ENCODE data around the gene ZNF18. TPM values are rescaled to one million over a fixed set of nuclear protein-coding genes. Genes with fewer than 3 reads are reported as not detected.
A peak's percentile ranks its signal among the peaks of the same experiment; 100 is the strongest.

Gene ZNF18, protein sequence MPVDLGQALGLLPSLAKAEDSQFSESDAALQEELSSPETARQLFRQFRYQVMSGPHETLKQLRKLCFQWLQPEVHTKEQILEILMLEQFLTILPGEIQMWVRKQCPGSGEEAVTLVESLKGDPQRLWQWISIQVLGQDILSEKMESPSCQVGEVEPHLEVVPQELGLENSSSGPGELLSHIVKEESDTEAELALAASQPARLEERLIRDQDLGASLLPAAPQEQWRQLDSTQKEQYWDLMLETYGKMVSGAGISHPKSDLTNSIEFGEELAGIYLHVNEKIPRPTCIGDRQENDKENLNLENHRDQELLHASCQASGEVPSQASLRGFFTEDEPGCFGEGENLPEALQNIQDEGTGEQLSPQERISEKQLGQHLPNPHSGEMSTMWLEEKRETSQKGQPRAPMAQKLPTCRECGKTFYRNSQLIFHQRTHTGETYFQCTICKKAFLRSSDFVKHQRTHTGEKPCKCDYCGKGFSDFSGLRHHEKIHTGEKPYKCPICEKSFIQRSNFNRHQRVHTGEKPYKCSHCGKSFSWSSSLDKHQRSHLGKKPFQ
- 12.5 TPM for total RNA-seq (2013)
- polyA plus RNA-seq: 1 to 10 TPM; 4.0 to 8.9 (median 5.4) TPM
- 4.4 and 6.9 TPM in 2 replicates for polyA minus RNA-seq
- 1.7 to 11.4 (median 8.0) reads per million in 11 experiments for total RNA-seq

DNA sequence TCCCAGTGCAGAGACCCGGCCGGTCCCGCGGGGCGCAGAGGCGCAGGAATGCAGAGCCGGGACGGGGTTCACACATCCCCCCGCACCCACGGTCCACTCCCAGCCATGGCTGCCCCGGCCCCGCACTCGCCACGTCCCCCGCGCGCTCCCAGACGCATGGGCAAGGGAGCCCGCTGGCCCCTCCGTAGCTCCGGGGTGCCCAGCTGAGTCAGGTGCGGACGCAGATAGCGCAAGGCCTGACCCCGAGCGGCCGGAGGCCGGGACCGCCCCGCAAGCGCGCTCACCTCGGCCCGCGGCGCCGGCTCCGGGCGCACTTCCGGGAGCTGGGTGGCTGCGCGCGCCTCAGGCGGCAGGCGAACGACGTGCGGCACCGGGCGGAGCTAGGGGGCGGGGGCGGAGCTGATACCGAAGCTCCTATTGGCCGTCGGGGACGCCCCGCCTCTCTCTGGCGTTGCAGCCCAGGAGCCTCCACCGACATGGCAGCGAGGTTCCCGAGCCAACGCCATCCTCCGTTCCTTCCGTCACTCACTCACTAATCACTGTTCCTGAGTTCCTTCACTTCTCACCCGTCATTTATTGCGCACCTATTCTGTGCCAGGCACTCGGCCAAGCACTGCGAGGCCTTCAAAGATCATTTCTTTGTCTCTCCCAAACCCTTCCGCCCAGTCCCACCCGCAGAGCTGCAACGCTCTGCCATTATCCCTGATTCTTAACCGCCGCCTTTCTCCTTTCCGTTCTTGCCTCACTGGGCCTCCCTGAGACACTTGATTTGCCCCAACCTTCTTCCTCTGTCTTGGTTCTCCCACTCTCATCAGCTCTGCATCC lies at the start of gene ZNF18:
TSS of gene ZNF18 (minus strand) at position 329 of the 825 bp plus-strand sequence. CDS start 4,646 bp downstream, outside the sequence.
- under 1% methylated on average over 74 of the region's 74 CpGs for WGBS (ENCODE audit: insufficient coverage)
- intact Hi-C loops (cut with micrococcal nuclease): loop anchor here (2.0 kb wide), 2 partner anchors 23 to 27 kb away; partner anchors contain the start of gene MAP2K4 (in 1 of the 2)
- peaks cover 30% of the 10 kb centered on the region for H3K4me1 Mint-ChIP-seq
- Histone ChIP-seq H3K4me2 (replicated peaks; ENCODE audit: extremely low read depth, low read length, poor library complexity, severe bottlenecking) (peak within 1 kb of the TSS; percentile 86), H3K79me2 (ENCODE audit: insufficient read depth, low read length) (peaks cover 5% of the 10 kb centered on the region), H4K20me1 (ENCODE audit: insufficient read depth, low read length) (no peaks in the 10 kb centered on the region), H3K36me3 (replicated peaks in 1 of 2; ENCODE audit: control insufficient read depth in 1 of 2, insufficient read depth in 2 of 2, low read length in 2 of 2) (peaks cover 4 to 8% of the 10 kb centered on the region in 2 donors), H2AFZ (ENCODE audit: insufficient read depth, low read depth, low read length, poor library complexity, severe bottlenecking) (peak within 1 kb of the TSS; percentile 89), H3K27me3 (ENCODE audit: control insufficient read depth in 2 of 2, insufficient read depth in 2 of 2, low read length in 2 of 2) (no peaks in the 10 kb centered on the region), H3K27ac (ENCODE audit: low read depth in 1 of 2, low read length in 2 of 2) (peak within 1 kb of the TSS; percentile 92 to 97), H3K9me3 (replicated peaks in 1 of 2; ENCODE audit: control insufficient read depth in 1 of 2, insufficient read depth in 1 of 2, low read length in 2 of 2) (no peaks in the 10 kb centered on the region), H3K4me3 (replicated peaks in 1 of 3; ENCODE audit: low read depth in 2 of 3, low read length in 3 of 3) (peak within 1 kb of the TSS; percentile 87 to 98 (median 96)), H3K9ac (ENCODE audit: insufficient read depth, low read length, poor library complexity, severe bottlenecking) (peak within 1 kb of the TSS; percentile 92), H3K4me1 (ENCODE audit: control insufficient read depth in 1 of 2, insufficient read depth in 2 of 2, low read length in 2 of 2) (peaks cover 22 to 28% of the 10 kb centered on the region in 2 donors)
- DNase-seq: peak; percentile 94 to 96 (median 96)
- H3K4me3 Mint-ChIP-seq: peak within 1 kb of the TSS; percentile 95 to 99
- peak within 1 kb of the TSS; percentile 94 to 99 (median 97) for H3K27ac Mint-ChIP-seq
- H3K9me3 Mint-ChIP-seq: peaks cover 0 to 4% (median 0%) of the 10 kb centered on the region in 7 donors
- TF ChIP-seq, protein P1, sequence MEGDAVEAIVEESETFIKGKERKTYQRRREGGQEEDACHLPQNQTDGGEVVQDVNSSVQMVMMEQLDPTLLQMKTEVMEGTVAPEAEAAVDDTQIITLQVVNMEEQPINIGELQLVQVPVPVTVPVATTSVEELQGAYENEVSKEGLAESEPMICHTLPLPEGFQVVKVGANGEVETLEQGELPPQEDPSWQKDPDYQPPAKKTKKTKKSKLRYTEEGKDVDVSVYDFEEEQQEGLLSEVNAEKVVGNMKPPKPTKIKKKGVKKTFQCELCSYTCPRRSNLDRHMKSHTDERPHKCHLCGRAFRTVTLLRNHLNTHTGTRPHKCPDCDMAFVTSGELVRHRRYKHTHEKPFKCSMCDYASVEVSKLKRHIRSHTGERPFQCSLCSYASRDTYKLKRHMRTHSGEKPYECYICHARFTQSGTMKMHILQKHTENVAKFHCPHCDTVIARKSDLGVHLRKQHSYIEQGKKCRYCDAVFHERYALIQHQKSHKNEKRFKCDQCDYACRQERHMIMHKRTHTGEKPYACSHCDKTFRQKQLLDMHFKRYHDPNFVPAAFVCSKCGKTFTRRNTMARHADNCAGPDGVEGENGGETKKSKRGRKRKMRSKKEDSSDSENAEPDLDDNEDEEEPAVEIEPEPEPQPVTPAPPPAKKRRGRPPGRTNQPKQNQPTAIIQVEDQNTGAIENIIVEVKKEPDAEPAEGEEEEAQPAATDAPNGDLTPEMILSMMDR (IDR thresholded peaks at IDR 0.05): no peak
- H3K27me3 Mint-ChIP-seq (ENCODE audit: low read depth in 3 of 3): peaks cover 0 to 3% (median 2%) of the 10 kb centered on the region in 3 donors
- peaks cover 5 to 13% of the 10 kb centered on the region in 2 donors for H3K36me3 Mint-ChIP-seq

DNA sequence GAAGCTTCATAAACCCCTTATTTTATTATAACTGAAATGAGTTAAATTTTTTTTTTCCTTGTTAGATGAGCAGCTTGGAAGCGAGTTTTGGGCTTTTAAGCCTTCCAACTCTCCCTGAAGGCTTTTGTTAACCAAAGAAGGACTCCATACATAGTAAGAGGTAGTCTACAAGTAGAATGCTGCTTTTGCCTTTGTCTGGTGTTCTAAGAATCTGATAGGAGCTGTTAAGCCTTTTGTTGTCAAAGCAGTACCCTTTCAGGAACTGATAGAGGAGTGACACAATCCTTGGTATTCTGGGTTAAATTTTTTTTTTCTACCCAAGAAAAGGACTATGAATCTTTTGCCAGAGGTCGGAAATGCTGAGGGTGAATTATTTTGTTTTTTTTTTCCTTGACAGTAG lies 49.5 kb upstream of the ZNF18 start:
- TF ChIP-seq, protein P1 (IDR thresholded peaks at IDR 0.05): no peak
- Mint-ChIP-seq H3K27ac (no peak overlapping the region), H3K4me3 (no peak overlapping the region), H3K27me3 (ENCODE audit: low read depth in 3 of 3) (no peaks in the 10 kb centered on the region), H3K36me3 (peaks cover 2 to 7% of the 10 kb centered on the region in 2 donors), H3K9me3 (no peaks in the 10 kb centered on the region), H3K4me1 (peaks cover 15% of the 10 kb centered on the region)
- no CpG with 5 or more reads among the region's 2 CpGs for WGBS (ENCODE audit: insufficient coverage)
- H3K27me3 ChIP-seq (ENCODE audit: control insufficient read depth in 2 of 2, insufficient read depth in 2 of 2, low read length in 2 of 2): no peaks in the 10 kb centered on the region
- peaks cover 0 to 6% of the 10 kb centered on the region in 2 donors for H3K4me1 ChIP-seq (ENCODE audit: control insufficient read depth in 1 of 2, insufficient read depth in 2 of 2, low read length in 2 of 2)
- peaks cover 77% of the 10 kb centered on the region for H3K79me2 ChIP-seq (ENCODE audit: insufficient read depth, low read length)
- intact Hi-C loops (cut with micrococcal nuclease): no loop called here
- no peaks in the 10 kb centered on the region for H3K9me3 ChIP-seq (replicated peaks in 1 of 2; ENCODE audit: control insufficient read depth in 1 of 2, insufficient read depth in 1 of 2, low read length in 2 of 2)
- peaks cover 96% of the 10 kb centered on the region for H4K20me1 ChIP-seq (ENCODE audit: insufficient read depth, low read length)
- no peak overlapping the region for H3K4me3 ChIP-seq (replicated peaks in 1 of 3; ENCODE audit: low read depth in 2 of 3, low read length in 3 of 3)
- H2AFZ ChIP-seq (ENCODE audit: insufficient read depth, low read depth, low read length, poor library complexity, severe bottlenecking): no peak overlapping the region
- DNase-seq: no peak
- H3K36me3 ChIP-seq (replicated peaks in 1 of 2; ENCODE audit: control insufficient read depth in 1 of 2, insufficient read depth in 2 of 2, low read length in 2 of 2): no peaks in the 10 kb centered on the region
- no peak overlapping the region for H3K27ac ChIP-seq (ENCODE audit: low read depth in 1 of 2, low read length in 2 of 2)
- H3K9ac ChIP-seq (ENCODE audit: insufficient read depth, low read length, poor library complexity, severe bottlenecking): no peak overlapping the region
- H3K4me2 ChIP-seq (replicated peaks; ENCODE audit: extremely low read depth, low read length, poor library complexity, severe bottlenecking): no peak overlapping the region

Measured in CD14-positive monocyte (primary cell).